K562 (cell line): Measurements from ENCODE around the gene KIAA1958. TPM values are rescaled to one million over a fixed set of nuclear protein-coding genes. Genes with fewer than 3 reads are reported as not detected.

Experiments used
- HNRNPLL ChIP-seq: fragments of 200-400 bp; formaldehyde crosslinking; IDR thresholded peaks from 2 replicates; pipeline ENCODE4 v1.6.1; 2017; ENCODE audit warnings: low read length, low read depth, mild to moderate bottlenecking; ENCODE audit not compliant: poor library complexity, severe bottlenecking
- MITF ChIP-seq: IDR thresholded peaks from 2 replicates; pipeline ENCODE4 v1.6.1; 2014; ENCODE audit warnings: antibody characterized with exemption
- NR2C1 ChIP-seq, 2 experiments: fragments of 450-650 bp; IDR thresholded peaks; 2 replicates each; pipeline ENCODE4 v1.6.1; 2017; ENCODE audit warnings: mild to moderate bottlenecking in 2 of 2, antibody characterized with exemption in 1 of 2, inconsistent platforms in 1 of 2, missing compliant biosample characterization in 1 of 2, missing genetic modification characterization in 1 of 2
- PHF20 ChIP-seq: fragments of 450-650 bp; IDR thresholded peaks from 2 replicates; pipeline ENCODE4 v1.6.1; 2018; ENCODE audit not compliant: partially characterized antibody
- POLR2AphosphoS5 ChIP-seq: IDR thresholded peaks from 2 replicates; pipeline ENCODE4 v1.6.1; 2011; ENCODE audit warnings: mild to moderate bottlenecking, low read depth, low read length, moderate library complexity; ENCODE audit not compliant: control insufficient read depth, insufficient read depth
- SMAD4 ChIP-seq: fragments of 250-450 bp; sonication (Bioruptor Pico); conservative IDR thresholded peaks from 2 replicates; pipeline ENCODE4 v1.8.0; 2021; ENCODE audit warnings: inconsistent platforms, mild to moderate bottlenecking, moderate library complexity
- TAF15 ChIP-seq: fragments of 200-400 bp; formaldehyde crosslinking; IDR thresholded peaks from 2 replicates; pipeline ENCODE4 v1.6.1; 2017; ENCODE audit warnings: mild to moderate bottlenecking, low read depth, low read length, moderate library complexity
- ZNF668 ChIP-seq: fragments of 250-450 bp; sonication (Bioruptor Pico); IDR thresholded peaks from 2 replicates; pipeline ENCODE4 v1.8.0; 2022; ENCODE audit warnings: mild to moderate bottlenecking, inconsistent platforms
- ZNF707 ChIP-seq: fragments of 250-450 bp; sonication (Bioruptor Pico); conservative IDR thresholded peaks from 2 replicates; pipeline ENCODE4 v1.8.0; 2022; ENCODE audit warnings: inconsistent platforms, mild to moderate bottlenecking, moderate library complexity
- ZNF79 ChIP-seq: fragments of 250-450 bp; sonication (Bioruptor Pico); IDR thresholded peaks from 2 replicates; pipeline ENCODE4 v1.4.0; 2020; ENCODE audit warnings: low read depth, mild to moderate bottlenecking, moderate library complexity
- polyA plus RNA-seq, 8 experiments: library from polyadenylated mRNA; depleted of rRNA in 4 of 8; stranded (reverse) in 5 of 8; unstranded in 3 of 8; fragments of >200 nt; fragmentation: Nextera tagmentation in 2 of 8; fragmentation: Illumina TruSeq in 1 of 8; extraction: Ambion mirVana in 2 of 8; extraction: Trizol in 1 of 8; gene quantifications; 2 replicates each; pipeline versions ENCODE4 v1.2.1 to v1.2.3, GENCODE V29; 2011 to 2014; ENCODE audit warnings: inconsistent platforms in 1 of 8, missing spikeins in 1 of 8
- total RNA-seq, 7 experiments: library from RNA; depleted of rRNA in 6 of 7; stranded (reverse); fragments of >200 nt in 6 of 7; fragmentation: Illumina TruSeq in 2 of 7; extraction: Trizol in 2 of 7; gene quantifications; 2 replicates each; pipeline versions ENCODE4 v1.2.1 to v1.2.3, GENCODE V29; 2011 to 2021; ENCODE audit warnings: low replicate concordance in 1 of 7
- TF ChIP-seq, protein P1 (sequence below): sonication (generic); formaldehyde crosslinking; IDR thresholded peaks from 2 replicates; pipeline ENCODE4 v1.8.0; 2023; ENCODE audit warnings: missing genetic modification reagents, mild to moderate bottlenecking, borderline replicate concordance

KIAA1958 gene
- total and polyA plus RNA-seq, 9 of the 15 experiments (the other 6 are each of a cell fraction or from before 2014, with no cell fraction given), result 1.1 to 16.0 (median 10.1) TPM

- TF ChIP-seq, protein P1, sequence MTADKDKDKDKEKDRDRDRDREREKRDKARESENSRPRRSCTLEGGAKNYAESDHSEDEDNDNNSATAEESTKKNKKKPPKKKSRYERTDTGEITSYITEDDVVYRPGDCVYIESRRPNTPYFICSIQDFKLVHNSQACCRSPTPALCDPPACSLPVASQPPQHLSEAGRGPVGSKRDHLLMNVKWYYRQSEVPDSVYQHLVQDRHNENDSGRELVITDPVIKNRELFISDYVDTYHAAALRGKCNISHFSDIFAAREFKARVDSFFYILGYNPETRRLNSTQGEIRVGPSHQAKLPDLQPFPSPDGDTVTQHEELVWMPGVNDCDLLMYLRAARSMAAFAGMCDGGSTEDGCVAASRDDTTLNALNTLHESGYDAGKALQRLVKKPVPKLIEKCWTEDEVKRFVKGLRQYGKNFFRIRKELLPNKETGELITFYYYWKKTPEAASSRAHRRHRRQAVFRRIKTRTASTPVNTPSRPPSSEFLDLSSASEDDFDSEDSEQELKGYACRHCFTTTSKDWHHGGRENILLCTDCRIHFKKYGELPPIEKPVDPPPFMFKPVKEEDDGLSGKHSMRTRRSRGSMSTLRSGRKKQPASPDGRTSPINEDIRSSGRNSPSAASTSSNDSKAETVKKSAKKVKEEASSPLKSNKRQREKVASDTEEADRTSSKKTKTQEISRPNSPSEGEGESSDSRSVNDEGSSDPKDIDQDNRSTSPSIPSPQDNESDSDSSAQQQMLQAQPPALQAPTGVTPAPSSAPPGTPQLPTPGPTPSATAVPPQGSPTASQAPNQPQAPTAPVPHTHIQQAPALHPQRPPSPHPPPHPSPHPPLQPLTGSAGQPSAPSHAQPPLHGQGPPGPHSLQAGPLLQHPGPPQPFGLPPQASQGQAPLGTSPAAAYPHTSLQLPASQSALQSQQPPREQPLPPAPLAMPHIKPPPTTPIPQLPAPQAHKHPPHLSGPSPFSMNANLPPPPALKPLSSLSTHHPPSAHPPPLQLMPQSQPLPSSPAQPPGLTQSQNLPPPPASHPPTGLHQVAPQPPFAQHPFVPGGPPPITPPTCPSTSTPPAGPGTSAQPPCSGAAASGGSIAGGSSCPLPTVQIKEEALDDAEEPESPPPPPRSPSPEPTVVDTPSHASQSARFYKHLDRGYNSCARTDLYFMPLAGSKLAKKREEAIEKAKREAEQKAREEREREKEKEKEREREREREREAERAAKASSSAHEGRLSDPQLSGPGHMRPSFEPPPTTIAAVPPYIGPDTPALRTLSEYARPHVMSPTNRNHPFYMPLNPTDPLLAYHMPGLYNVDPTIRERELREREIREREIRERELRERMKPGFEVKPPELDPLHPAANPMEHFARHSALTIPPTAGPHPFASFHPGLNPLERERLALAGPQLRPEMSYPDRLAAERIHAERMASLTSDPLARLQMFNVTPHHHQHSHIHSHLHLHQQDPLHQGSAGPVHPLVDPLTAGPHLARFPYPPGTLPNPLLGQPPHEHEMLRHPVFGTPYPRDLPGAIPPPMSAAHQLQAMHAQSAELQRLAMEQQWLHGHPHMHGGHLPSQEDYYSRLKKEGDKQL (CRISPR knock-in tag), result no peak
- TF ChIP-seq TAF15 (no peak), POLR2AphosphoS5 (no peak), MITF (no peak), PHF20 (no peak), HNRNPLL (no peak), ZNF79 (no peak), ZNF707 (CRISPR knock-in tag) (no peak), NR2C1 (IDR thresholded peaks at IDR 0.05) (peak; percentile 49; the same call in 1 of the 2 replicates), NR2C1 (tag; IDR thresholded peaks at IDR 0.05) (0 out of 2 replicates have a peak, but pooled peaks have one; percentile 38), ZNF668 (no peak), SMAD4 (CRISPR knock-in tag) (0 out of 2 replicates have a peak, but pooled peaks have one; percentile 14)
These were observed 73.2 kb downstream of the KIAA1958 start (continued) for GRCh38 chr9:112559629-112560413.
